Fibroblast of mammary gland (primary cell): Measurements from ENCODE around the gene UNC119B.

Experiments
- DNase-seq: peaks from one replicate; pipeline ENCODE4 v3.0.0-alpha.2; 2010; ENCODE audit warnings: low read depth
- H3K4me3 ChIP-seq: 2 replicates; pipeline ENCODE4 v1.5.1; 2011; ENCODE audit warnings: low read depth, mild to moderate bottlenecking, low read length, moderate library complexity; ENCODE audit not compliant: control insufficient read depth
- CTCF ChIP-seq: conservative IDR thresholded peaks from 2 replicates; pipeline ENCODE4 v1.5.1; 2011; ENCODE audit warnings: low read depth, low read length, inconsistent platforms; ENCODE audit not compliant: control insufficient read depth, insufficient read depth

The UNC119B gene

GRCh38 chr12:120749256-120749655 lies 39.0 kb downstream of the UNC119B start:
- no peak for DNase-seq
- no peak for TF ChIP-seq CTCF
- H3K4me3 ChIP-seq = no peak overlapping the region

GRCh38 chr12:120750806-120751205 lies 40.5 kb downstream of the UNC119B start:
- no peak for DNase-seq
- TF ChIP-seq CTCF = no peak
- H3K4me3 ChIP-seq = no peak overlapping the region

GRCh38 chr12:120751389-120751788 lies 41.1 kb downstream of the UNC119B start:
- no peak overlapping the region for H3K4me3 ChIP-seq
- DNase-seq = no peak
- TF ChIP-seq CTCF = no peak

- DNase-seq = no peak
- TF ChIP-seq CTCF = no peak
- H3K4me3 ChIP-seq = no peak overlapping the region
Observed at GRCh38 chr12:120754792-120755191, 44.5 kb downstream of the UNC119B start.

GRCh38 chr12:120755269-120755668 lies 45.0 kb downstream of the UNC119B start:
- no peak for DNase-seq
- H3K4me3 ChIP-seq = no peak overlapping the region
- no peak for TF ChIP-seq CTCF

- no peak overlapping the region for H3K4me3 ChIP-seq
- no peak for TF ChIP-seq CTCF
- DNase-seq = no peak
Observed at GRCh38 chr12:120757226-120757742, 47.0 kb downstream of the UNC119B start.

GRCh38 chr12:120757949-120758348 lies 47.7 kb downstream of the UNC119B start:
- TF ChIP-seq CTCF = no peak
- DNase-seq = no peak
- H3K4me3 ChIP-seq = no peak overlapping the region
